Measurements from ENCODE around the gene TNPO2. TPM values are rescaled to one million over a fixed set of nuclear protein-coding genes. Genes with fewer than 3 reads are reported as not detected.
A peak's percentile ranks its signal among the peaks of the same experiment; 100 is the strongest.

TNPO2 gene
- total RNA-seq, 1 donor from 2014 or later, result 109 TPM

DNA sequence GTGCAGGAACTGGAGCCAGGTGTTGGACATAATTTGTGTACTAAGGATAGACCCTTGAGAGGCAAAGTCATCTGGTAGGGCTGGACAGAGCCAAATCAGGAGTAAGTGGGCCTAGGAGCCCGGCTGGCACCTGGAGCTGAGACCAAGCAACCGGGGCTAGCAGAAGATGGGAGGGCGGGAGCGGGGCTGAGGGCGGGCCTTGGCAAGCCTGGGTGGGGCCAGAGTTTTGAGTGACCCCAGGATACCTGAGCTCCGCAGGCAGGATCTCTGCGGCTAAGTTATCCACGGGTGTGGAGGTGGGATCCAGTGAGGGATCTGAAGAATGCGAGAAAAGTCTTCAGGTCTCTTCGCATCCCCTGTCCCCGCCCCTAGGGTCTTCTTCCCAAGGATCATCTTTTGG is 43.4 kb upstream of the TNPO2 start:
- TF ChIP-seq, protein P1, sequence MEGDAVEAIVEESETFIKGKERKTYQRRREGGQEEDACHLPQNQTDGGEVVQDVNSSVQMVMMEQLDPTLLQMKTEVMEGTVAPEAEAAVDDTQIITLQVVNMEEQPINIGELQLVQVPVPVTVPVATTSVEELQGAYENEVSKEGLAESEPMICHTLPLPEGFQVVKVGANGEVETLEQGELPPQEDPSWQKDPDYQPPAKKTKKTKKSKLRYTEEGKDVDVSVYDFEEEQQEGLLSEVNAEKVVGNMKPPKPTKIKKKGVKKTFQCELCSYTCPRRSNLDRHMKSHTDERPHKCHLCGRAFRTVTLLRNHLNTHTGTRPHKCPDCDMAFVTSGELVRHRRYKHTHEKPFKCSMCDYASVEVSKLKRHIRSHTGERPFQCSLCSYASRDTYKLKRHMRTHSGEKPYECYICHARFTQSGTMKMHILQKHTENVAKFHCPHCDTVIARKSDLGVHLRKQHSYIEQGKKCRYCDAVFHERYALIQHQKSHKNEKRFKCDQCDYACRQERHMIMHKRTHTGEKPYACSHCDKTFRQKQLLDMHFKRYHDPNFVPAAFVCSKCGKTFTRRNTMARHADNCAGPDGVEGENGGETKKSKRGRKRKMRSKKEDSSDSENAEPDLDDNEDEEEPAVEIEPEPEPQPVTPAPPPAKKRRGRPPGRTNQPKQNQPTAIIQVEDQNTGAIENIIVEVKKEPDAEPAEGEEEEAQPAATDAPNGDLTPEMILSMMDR (IDR thresholded peaks at IDR 0.05; ENCODE audit: unreplicated experiment), result no peak
- no peak for DNase-seq (ENCODE audit: low spot score, unreplicated experiment)
- Mint-ChIP-seq H3K4me3 (ENCODE audit: low read depth) (no peak overlapping the region), H3K36me3 (ENCODE audit: insufficient read depth) (peaks cover 18% of the 10 kb centered on the region), H3K4me1 (ENCODE audit: low read depth) (peaks cover 2% of the 10 kb centered on the region), H3K27me3 (no peaks in the 10 kb centered on the region), H3K27ac (no peak overlapping the region), H3K9me3 (ENCODE audit: low read depth) (no peaks in the 10 kb centered on the region)

DNA sequence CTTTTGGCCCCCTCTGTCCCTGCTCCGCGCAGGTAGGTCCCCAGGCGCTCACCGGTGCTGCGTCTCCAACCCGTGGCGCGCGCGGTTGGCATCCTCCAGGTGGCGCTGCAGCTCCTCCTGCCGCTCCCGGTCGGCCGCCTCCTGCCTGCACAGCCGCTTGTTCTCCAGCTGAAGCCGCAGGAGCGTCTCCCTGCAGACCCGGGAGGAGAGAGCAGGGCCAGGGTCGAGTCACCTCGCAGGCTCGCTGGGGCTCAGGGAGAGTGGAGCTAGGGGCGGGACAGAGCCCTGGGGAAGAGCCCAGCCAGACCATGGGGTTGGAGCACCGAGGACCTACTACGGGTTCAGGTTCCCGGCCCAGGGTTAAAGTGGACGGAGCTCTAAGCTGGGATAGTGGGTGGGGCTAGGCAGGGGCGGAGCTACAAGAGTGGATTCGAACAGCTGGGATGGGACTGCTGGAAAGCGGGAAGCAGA is 42.4 kb upstream of the TNPO2 start:
- Mint-ChIP-seq H3K4me3 (ENCODE audit: low read depth) (peak overlapping the region; percentile 55), H3K36me3 (ENCODE audit: insufficient read depth) (peaks cover 18% of the 10 kb centered on the region)

DNA sequence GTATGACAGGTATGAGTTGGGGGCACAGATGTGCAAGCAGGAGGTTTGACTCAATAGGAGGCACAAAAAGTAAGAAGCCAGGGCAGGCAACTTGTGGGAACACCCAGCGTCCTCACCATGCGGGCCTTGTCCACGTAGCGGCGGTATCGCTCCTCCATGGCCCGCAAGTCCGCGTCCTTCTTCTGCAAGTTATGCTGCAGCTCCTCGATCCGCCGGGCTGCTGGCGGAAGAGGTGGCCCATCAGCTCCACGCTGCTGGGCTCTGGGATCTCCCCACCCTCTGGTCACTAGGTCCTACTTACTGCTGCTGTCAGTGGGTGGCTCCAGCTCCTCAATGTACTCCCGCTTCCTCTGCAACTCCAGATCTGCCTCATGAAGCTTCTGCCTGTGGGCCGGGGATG is 41.0 kb upstream of the TNPO2 start:
- H3K9me3 Mint-ChIP-seq (ENCODE audit: low read depth), result no peaks in the 10 kb centered on the region
- TF ChIP-seq, protein P1 (IDR thresholded peaks at IDR 0.05; ENCODE audit: unreplicated experiment), result no peak
- H3K27me3 Mint-ChIP-seq, result no peaks in the 10 kb centered on the region

More for the DNA sequence above, 42.4 kb upstream of the TNPO2 start:
- H3K4me1 Mint-ChIP-seq (ENCODE audit: low read depth), result peaks cover 2% of the 10 kb centered on the region
- no peak overlapping the region for H3K27ac Mint-ChIP-seq
- TF ChIP-seq, protein P1 (IDR thresholded peaks at IDR 0.05; ENCODE audit: unreplicated experiment), result peak; percentile 72
- H3K9me3 Mint-ChIP-seq (ENCODE audit: low read depth), result no peaks in the 10 kb centered on the region
- no peaks in the 10 kb centered on the region for H3K27me3 Mint-ChIP-seq
- DNase-seq (ENCODE audit: low spot score, unreplicated experiment), result peak; percentile 70

DNA sequence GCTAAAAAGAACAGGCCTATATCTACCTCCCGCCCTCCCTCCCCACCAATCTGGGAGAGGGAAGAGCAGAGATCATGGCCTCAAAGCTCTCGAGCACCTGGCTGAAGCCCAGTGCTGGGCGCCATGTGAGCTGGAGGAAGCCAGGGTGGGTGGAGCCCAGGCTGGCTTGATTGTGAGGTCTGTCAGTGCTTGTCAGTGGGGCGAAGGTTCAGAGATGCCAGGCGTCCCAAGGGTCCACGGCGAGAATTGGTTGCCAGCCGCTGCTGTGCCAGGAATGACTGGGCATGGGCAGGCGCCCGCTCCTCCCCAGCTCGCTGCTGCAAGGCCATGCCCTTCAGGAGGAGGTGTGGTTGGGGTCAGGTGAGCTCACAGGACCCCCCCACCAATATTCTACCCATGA is 39.4 kb upstream of the TNPO2 start:
- Mint-ChIP-seq H3K27me3 (no peaks in the 10 kb centered on the region), H3K4me3 (ENCODE audit: low read depth) (no peak overlapping the region), H3K9me3 (ENCODE audit: low read depth) (no peaks in the 10 kb centered on the region), H3K36me3 (ENCODE audit: insufficient read depth) (peaks cover 20% of the 10 kb centered on the region), H3K4me1 (ENCODE audit: low read depth) (no peaks in the 10 kb centered on the region), H3K27ac (no peak overlapping the region)
- TF ChIP-seq, protein P1 (IDR thresholded peaks at IDR 0.05; ENCODE audit: unreplicated experiment), result no peak
- no peak for DNase-seq (ENCODE audit: low spot score, unreplicated experiment)

More for the DNA sequence above, 41.0 kb upstream of the TNPO2 start:
- Mint-ChIP-seq H3K27ac (no peak overlapping the region), H3K4me1 (ENCODE audit: low read depth) (peaks cover 2% of the 10 kb centered on the region), H3K4me3 (ENCODE audit: low read depth) (no peak overlapping the region), H3K36me3 (ENCODE audit: insufficient read depth) (peaks cover 21% of the 10 kb centered on the region)
- no peak for DNase-seq (ENCODE audit: low spot score, unreplicated experiment)

DNA sequence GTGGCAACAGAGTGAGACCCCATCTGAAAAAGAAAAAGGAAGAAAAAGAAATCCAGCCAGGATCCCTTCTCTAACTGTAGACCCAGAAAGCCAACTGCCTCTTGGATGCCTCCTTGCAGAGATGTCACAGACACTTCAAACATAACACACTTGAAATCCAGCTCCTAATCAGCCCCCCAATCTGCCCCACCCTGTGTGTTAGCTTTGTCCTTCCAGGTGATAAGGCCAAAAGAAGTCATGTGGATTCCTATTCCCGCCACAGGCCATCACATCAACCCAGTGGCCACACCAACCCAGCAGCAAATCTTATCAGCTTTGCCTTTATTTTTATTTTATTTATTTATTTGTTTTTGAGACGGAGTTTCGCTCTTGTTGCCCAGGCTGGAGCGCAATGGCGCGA is 36.0 kb upstream of the TNPO2 start:
- TF ChIP-seq, protein P1 (IDR thresholded peaks at IDR 0.05; ENCODE audit: unreplicated experiment), result no peak
- Mint-ChIP-seq H3K36me3 (ENCODE audit: insufficient read depth) (peaks cover 7% of the 10 kb centered on the region), H3K4me1 (ENCODE audit: low read depth) (peaks cover 5% of the 10 kb centered on the region), H3K9me3 (ENCODE audit: low read depth) (no peaks in the 10 kb centered on the region), H3K4me3 (ENCODE audit: low read depth) (no peak overlapping the region), H3K27me3 (no peaks in the 10 kb centered on the region), H3K27ac (no peak overlapping the region)
- DNase-seq (ENCODE audit: low spot score, unreplicated experiment), result no peak
